GM20431 (cell line): ENCODE data around the gene GPR21.

Source experiments
- in situ Hi-C: fragments of 300-500 bp; cut with MseI, MboI; formaldehyde crosslinking; loops from one replicate; pipeline ENCODE4 v1.15.0; 2020; ENCODE audit warnings: low sequenced_read_pairs; ENCODE audit not compliant: unreplicated experiment

The GPR21 gene

GRCh38 chr9:123033352-123033751, at the start of gene GPR21:
TSS of gene GPR21 (plus strand) at chr9:123033667. CDS start at chr9:123034567, 900 bp downstream.
- in situ Hi-C loops = no loop called here

GRCh38 chr9:122986010-122986409, 47.5 kb upstream of the GPR21 start:
- in situ Hi-C loops = no loop called here

- in situ Hi-C loops = no loop called here
These were observed 45.3 kb upstream of the GPR21 start for GRCh38 chr9:122988141-122988540.

- in situ Hi-C loops = no loop called here
These were observed 44.4 kb upstream of the GPR21 start for GRCh38 chr9:122988920-122989621.

- in situ Hi-C loops = no loop called here
These were observed 42.1 kb upstream of the GPR21 start for GRCh38 chr9:122991370-122991830.

GRCh38 chr9:122996586-122996985, 36.9 kb upstream of the GPR21 start:
- in situ Hi-C loops = no loop called here

- in situ Hi-C loops = no loop called here
These were observed 35.0 kb upstream of the GPR21 start for GRCh38 chr9:122998448-122998847.

- in situ Hi-C loops = no loop called here
These were observed 32.9 kb upstream of the GPR21 start for GRCh38 chr9:123000371-123001068.

- in situ Hi-C loops = no loop called here
These were observed 30.7 kb upstream of the GPR21 start for GRCh38 chr9:123002754-123003153.

GRCh38 chr9:123003466-123003865, 30.0 kb upstream of the GPR21 start:
- in situ Hi-C loops = no loop called here

- in situ Hi-C loops = no loop called here
These were observed 27.5 kb upstream of the GPR21 start for GRCh38 chr9:123005964-123006363.

GRCh38 chr9:123007269-123007668, 26.2 kb upstream of the GPR21 start:
- in situ Hi-C loops = no loop called here

- in situ Hi-C loops = no loop called here
These were observed 24.6 kb upstream of the GPR21 start for GRCh38 chr9:123008909-123009308.

GRCh38 chr9:123011380-123011779, 22.1 kb upstream of the GPR21 start:
- in situ Hi-C loops = no loop called here

GRCh38 chr9:123011878-123012528, 21.5 kb upstream of the GPR21 start:
- in situ Hi-C loops = no loop called here

- in situ Hi-C loops = no loop called here
These were observed 16.8 kb upstream of the GPR21 start for GRCh38 chr9:123016631-123017030.

- in situ Hi-C loops = no loop called here
These were observed 12.7 kb upstream of the GPR21 start for GRCh38 chr9:123020796-123021195.

GRCh38 chr9:123026425-123026824, 7.0 kb upstream of the GPR21 start:
- in situ Hi-C loops = no loop called here

GRCh38 chr9:123027517-123027916, 6.0 kb upstream of the GPR21 start:
- in situ Hi-C loops = no loop called here

- in situ Hi-C loops = no loop called here
These were observed 5.3 kb upstream of the GPR21 start for GRCh38 chr9:123028136-123028535.

GRCh38 chr9:123028973-123029372, 4.5 kb upstream of the GPR21 start:
- in situ Hi-C loops = no loop called here
